Activated CD8-positive, alpha-beta T cell treated with anti-CD3 and anti-CD28 coated beads for 36 hours (primary cell): ENCODE data around the gene AKNA. TPM values are rescaled to one million over a fixed set of nuclear protein-coding genes. Genes with fewer than 3 reads are reported as not detected.
"Not testable (repeated sequence)": the region's sequence is repeated elsewhere in the genome, so short reads cannot be mapped to it uniquely, and the experiment has no call there.

ENCODE experiments used
- ATAC-seq: fragments of 200-7000 bp; cut with Tn5 transposase; one replicate; pipeline ENCODE4 v1.10.0; 2021; ENCODE audit warnings: mild to moderate bottlenecking, moderate library complexity
- CTCF ChIA-PET: fragments of 350-600 bp; sonication (Branson Sonifier 250); formaldehyde crosslinking; loops from one replicate; lab custom pipeline; 2021; ENCODE audit warnings: antibody characterized with exemption; lab: Charles Lee
- POLR2A ChIA-PET: fragments of 350-600 bp; sonication (Branson Sonifier 250); formaldehyde crosslinking; loops from one replicate; lab custom pipeline; 2021; ENCODE audit warnings: antibody characterized with exemption; lab: Charles Lee
- DNase-seq: peaks from one replicate; pipeline ENCODE4 v3.0.0-alpha.2; 2020
- H3K27ac Mint-ChIP-seq: one replicate; pipeline ENCODE4 v1.8.0; 2021; ENCODE audit warnings: mild to moderate bottlenecking, mixed read lengths
- H3K27me3 Mint-ChIP-seq: one replicate; pipeline ENCODE4 v1.8.0; 2021; ENCODE audit warnings: mixed read lengths
- H3K36me3 Mint-ChIP-seq: one replicate; pipeline ENCODE4 v1.8.0; 2021; ENCODE audit warnings: low read depth, mixed read lengths
- H3K4me1 Mint-ChIP-seq: one replicate; pipeline ENCODE4 v1.8.0; 2021; ENCODE audit warnings: low read depth, mixed read lengths
- H3K4me3 Mint-ChIP-seq: one replicate; pipeline ENCODE4 v1.8.0; 2021; ENCODE audit warnings: mild to moderate bottlenecking, moderate library complexity, mixed read lengths
- H3K9me3 Mint-ChIP-seq: one replicate; pipeline ENCODE4 v1.8.0; 2021; ENCODE audit warnings: mixed read lengths
- intact Hi-C: fragments of 100-400 bp; cut with micrococcal nuclease; formaldehyde crosslinking; loops from one replicate; pipeline ENCODE4 v1.10.0; 2022
- total RNA-seq, 2 experiments: library from RNA; stranded (reverse); gene quantifications; one replicate each; pipeline ENCODE4 v1.2.3, GENCODE V29; 2021
- TF ChIP-seq, protein P1 (sequence below): fragments of 200-600 bp; IDR thresholded peaks from one replicate; pipeline ENCODE4 v1.8.0; 2022; ENCODE audit warnings: antibody characterized with exemption, mild to moderate bottlenecking

AKNA gene
- total RNA-seq, 2 experiments from 2014 or later = 166 to 167 TPM

DNA sequence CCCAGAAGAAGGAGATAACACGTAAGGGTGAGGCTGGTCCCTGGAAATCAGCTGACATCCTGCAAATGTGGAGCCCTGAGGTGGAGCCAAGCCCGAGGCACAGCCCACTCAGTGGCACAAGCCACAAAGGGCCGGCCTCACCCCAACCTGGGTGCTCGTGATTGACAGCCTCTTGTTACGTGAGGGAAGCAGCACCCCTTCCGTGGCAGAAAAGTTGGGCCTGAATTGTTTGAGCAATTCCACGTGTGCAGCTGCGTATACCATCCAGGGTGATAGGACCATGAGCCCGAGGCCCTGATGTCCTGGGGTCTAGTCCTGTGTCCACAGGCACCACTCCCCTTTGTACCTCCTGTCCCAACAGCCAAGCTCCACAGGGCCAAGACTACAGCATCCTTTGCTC lies 53.3 kb downstream of the AKNA start:
- Mint-ChIP-seq H3K9me3 (peaks cover 8% of the 10 kb centered on the region), H3K27ac (no peak overlapping the region), H3K4me1 (peaks cover 31% of the 10 kb centered on the region), H3K36me3 (peaks cover 47% of the 10 kb centered on the region), H3K4me3 (no peak overlapping the region), H3K27me3 (no peaks in the 10 kb centered on the region)
- no peak for DNase-seq
- ATAC-seq = no peak
- intact Hi-C loops = no loop called here
- ChIA-PET CTCF (no interaction called here), POLR2A (no interaction called here)
- TF ChIP-seq, protein P1, sequence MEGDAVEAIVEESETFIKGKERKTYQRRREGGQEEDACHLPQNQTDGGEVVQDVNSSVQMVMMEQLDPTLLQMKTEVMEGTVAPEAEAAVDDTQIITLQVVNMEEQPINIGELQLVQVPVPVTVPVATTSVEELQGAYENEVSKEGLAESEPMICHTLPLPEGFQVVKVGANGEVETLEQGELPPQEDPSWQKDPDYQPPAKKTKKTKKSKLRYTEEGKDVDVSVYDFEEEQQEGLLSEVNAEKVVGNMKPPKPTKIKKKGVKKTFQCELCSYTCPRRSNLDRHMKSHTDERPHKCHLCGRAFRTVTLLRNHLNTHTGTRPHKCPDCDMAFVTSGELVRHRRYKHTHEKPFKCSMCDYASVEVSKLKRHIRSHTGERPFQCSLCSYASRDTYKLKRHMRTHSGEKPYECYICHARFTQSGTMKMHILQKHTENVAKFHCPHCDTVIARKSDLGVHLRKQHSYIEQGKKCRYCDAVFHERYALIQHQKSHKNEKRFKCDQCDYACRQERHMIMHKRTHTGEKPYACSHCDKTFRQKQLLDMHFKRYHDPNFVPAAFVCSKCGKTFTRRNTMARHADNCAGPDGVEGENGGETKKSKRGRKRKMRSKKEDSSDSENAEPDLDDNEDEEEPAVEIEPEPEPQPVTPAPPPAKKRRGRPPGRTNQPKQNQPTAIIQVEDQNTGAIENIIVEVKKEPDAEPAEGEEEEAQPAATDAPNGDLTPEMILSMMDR = no peak

DNA sequence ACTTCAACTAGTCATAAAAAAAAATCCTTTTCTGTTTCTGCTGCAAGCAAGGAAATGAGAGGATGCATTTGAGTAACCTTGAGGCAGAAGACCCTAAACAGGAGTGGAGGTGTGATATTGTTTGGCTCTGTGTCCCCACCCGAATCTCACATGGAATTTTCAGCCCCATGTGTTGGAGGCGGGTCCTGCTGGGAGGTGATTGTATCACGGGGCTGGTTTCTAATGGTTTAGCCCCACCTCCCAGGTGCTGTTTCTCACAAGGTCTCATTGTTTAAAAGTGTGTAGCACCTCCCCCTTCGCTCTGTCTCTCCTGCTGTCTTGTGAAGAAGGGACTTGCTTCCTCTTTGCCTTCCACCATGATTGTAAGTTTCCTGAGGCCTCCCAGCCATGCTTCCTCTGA lies 54.1 kb downstream of the AKNA start:
- DNase-seq, H3K4me3 Mint-ChIP-seq, intact Hi-C loops, H3K27ac Mint-ChIP-seq, H3K9me3 Mint-ChIP-seq, H3K27me3 Mint-ChIP-seq, POLR2A ChIA-PET, CTCF ChIA-PET, ATAC-seq: not testable (repeated sequence)
- Mint-ChIP-seq H3K36me3 (peaks cover 39% of the 10 kb centered on the region), H3K4me1 (peaks cover 23% of the 10 kb centered on the region)

DNA sequence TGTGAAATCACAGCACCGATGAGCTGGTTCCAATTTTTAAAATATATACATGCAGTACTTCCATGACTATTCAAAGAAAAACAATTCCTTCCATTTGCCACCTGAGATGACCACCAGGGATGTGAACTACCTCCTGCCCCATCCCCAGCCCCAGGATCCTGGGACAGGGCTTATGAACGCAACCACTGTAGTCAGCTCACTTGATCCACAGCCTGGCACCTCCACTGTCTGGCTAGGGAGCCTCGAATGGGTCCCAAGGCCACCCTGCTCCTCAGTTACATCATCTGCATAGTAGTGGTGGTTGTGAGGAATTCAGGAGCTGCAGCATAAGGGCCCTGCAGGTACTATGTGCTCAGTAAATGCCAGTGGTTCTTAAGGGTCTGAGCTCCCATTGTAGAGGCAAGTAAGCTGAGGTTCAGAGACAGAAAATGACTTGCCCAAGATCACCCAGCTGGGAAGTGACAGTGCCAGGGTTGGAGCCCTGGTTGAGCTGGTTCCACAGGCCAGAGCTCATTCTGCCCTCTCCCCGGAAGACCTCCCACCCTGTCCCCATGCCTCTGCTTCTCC lies 55.2 kb downstream of the AKNA start:
- peak; percentile 20 for ATAC-seq
- DNase-seq, intact Hi-C loops, H3K27me3 Mint-ChIP-seq, H3K9me3 Mint-ChIP-seq, CTCF ChIA-PET: not testable (repeated sequence)
- Mint-ChIP-seq H3K27ac (peak overlapping the region; percentile 66), H3K4me3 (peak overlapping the region; percentile 13), H3K4me1 (peaks cover 19% of the 10 kb centered on the region), H3K36me3 (peaks cover 31% of the 10 kb centered on the region)
- POLR2A ChIA-PET = interaction anchor here (0.8 kb wide), 1 partner anchor 12 kb away, joined by 3 read pairs; no protein-coding TSS in a partner anchor

DNA sequence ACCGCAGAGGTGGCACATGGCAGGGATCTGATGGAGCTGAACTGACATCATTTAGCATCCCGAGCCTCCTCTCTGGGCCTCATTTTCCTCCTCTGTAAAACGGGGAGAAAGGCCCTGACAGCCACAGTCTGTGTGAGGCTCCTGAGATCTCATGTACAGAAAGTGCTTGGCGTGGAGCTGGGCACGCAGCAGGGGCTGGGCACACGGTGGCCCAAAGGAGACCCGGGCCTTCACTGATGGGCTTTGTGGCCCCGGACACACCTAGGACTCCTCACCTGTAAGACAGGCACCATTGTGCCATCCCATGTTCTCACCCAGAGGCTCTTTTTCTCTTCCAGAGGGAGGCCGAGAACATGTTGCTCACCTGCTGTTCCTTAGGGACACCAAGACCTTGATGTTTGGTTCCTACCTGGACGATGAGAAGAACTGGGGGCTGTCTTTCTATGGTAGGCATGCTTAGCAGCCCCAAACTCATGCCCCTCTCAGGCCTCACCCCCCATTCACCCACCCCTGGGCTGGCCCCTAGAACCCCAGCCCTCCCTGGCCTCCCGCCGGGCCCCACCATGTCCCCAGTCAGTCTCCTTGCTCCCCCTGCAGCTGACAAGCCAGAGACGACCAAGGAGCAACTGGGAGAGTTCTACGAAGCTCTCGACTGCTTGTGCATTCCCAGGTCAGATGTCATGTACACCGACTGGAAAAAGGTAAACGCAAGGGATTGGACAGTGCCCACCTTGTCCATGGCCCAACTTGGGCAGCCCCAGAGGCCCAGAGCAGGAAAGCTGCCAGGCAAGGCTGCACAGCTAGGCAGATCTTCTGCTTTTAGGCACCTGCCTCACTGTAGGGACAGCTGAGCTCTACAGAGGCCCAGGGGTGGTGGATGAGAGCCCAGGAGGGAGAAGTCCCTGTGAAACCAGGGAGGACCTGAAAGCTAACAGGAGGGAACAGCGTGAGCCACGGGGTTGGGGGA lies 56.3 kb downstream of the AKNA start:
- H3K27me3 Mint-ChIP-seq, CTCF ChIA-PET, H3K4me3 Mint-ChIP-seq, H3K9me3 Mint-ChIP-seq, DNase-seq, POLR2A ChIA-PET, intact Hi-C loops: not testable (repeated sequence)
- peaks cover 19% of the 10 kb centered on the region for H3K4me1 Mint-ChIP-seq
- peak overlapping the region; percentile 38 for H3K27ac Mint-ChIP-seq
- peaks cover 22% of the 10 kb centered on the region for H3K36me3 Mint-ChIP-seq
- ATAC-seq = peak; percentile 12

DNA sequence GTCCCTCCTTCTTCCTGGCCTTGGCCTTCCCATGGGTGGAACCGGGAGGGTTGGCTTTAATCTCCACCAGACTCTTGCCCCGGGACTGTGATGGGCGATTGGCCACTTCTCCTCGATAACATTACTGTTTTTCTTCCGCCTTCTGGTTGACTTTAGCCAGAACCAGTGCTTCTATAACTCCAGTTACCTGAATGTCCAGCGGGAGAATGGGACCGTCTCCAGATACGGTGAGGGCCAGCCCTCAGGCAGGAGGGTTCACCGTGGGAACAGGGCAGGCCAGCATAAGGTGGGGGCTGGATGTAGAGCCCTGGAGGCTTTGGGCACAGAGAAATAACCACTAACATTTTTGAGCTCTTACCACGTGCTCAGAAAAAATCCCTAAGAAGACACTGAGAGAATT lies 57.1 kb downstream of the AKNA start:
- H3K4me3 Mint-ChIP-seq = no peak overlapping the region
- H3K4me1 Mint-ChIP-seq = peaks cover 19% of the 10 kb centered on the region
- TF ChIP-seq, protein P1 = no peak
- ATAC-seq = no peak
- DNase-seq = no peak
- intact Hi-C loops = no loop called here
- POLR2A ChIA-PET = no interaction called here
- H3K36me3 Mint-ChIP-seq = peaks cover 14% of the 10 kb centered on the region
- peaks cover 8% of the 10 kb centered on the region for H3K9me3 Mint-ChIP-seq
- H3K27ac Mint-ChIP-seq = no peak overlapping the region
- H3K27me3 Mint-ChIP-seq = no peaks in the 10 kb centered on the region
- CTCF ChIA-PET = no interaction called here

DNA sequence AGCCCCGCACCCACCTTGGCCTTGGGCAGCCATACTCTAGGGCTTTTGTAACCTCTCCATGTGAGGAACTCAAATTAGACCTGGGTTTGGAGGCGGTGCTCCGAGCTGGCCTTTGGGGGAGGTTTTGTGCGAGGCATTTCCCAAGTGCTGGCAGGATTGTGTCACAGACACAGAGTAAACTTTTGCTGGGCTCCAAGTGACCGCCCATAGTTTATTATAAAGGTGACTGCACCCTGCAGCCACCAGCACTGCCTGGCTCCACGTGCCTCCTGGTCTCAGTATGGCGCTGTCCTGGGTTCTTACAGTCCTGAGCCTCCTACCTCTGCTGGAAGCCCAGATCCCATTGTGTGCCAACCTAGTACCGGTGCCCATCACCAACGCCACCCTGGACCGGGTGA lies 58.2 kb downstream of the AKNA start, which contains the start of gene ORM2:
ORM2 (plus strand) TSS at position 245 of the 398 bp plus-strand sequence; CDS start at position 281, 36 bp downstream.
- CTCF ChIA-PET, ATAC-seq, POLR2A ChIA-PET, DNase-seq, H3K9me3 Mint-ChIP-seq, H3K27ac Mint-ChIP-seq, H3K36me3 Mint-ChIP-seq, H3K4me3 Mint-ChIP-seq, H3K27me3 Mint-ChIP-seq, intact Hi-C loops: not testable (repeated sequence)
- peaks cover 17% of the 10 kb centered on the region for H3K4me1 Mint-ChIP-seq

DNA sequence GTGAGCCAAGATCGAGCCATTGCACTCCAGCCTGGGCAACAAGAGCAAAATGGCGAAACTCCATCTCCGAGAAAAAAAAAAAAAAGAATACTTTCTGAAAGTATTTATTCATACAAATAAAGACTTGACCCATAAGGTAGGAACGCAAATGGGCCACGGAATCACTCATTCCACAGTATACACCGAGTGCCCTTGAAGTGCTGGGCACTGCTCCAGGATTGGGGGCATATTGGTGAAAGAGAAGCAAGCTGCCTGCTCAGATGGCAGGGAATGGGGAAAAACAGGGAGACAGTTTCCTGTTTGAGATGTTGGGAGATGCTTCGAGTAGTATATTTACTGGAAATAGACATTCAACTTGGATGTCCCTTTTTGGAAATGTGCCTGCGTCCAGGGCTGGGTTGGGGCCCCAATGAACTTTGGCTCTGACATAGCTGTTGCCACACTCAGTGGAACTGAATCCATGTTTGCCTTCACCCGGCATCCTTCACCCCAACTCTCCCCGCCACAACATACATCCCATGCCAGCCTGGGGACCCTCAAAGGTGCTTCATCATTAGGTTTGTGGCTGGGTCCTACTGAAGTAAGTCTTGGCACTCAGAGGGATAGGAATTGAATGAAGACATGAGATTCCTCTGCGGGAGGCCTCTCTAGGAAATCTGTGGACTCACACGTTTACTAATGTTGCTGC lies 58.7 kb downstream of the AKNA start:
- H3K4me3 Mint-ChIP-seq, H3K9me3 Mint-ChIP-seq, DNase-seq, CTCF ChIA-PET, ATAC-seq, H3K27ac Mint-ChIP-seq, intact Hi-C loops, H3K36me3 Mint-ChIP-seq, H3K27me3 Mint-ChIP-seq: not testable (repeated sequence)
- POLR2A ChIA-PET = interaction anchor here (0.7 kb wide), 1 partner anchor 35 kb away, joined by 3 read pairs; no protein-coding TSS in a partner anchor
- H3K4me1 Mint-ChIP-seq = peaks cover 17% of the 10 kb centered on the region

DNA sequence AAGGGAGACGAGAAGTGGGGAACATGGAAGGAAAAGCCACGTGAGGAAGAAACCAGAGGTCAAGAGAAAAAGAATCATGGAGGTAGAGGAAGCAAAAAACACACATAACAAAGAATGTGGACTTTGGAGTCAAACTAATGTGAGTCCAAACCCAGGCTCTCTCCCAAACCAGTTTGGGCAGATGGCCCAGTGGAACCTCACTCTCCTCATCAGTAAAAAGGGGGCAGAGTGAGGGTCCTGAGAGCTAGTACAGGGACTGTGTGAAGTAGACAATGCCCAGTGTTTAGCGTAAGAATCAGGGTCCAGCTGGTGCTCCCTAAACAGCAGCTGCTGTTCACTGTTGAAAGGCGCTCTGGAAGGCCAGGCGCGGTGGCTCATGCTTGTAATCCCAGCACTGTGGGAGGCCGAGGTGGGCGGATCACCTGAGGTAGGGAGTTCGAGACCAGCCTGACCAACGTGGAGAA lies 59.4 kb downstream of the AKNA start:
- CTCF ChIA-PET, ATAC-seq, DNase-seq, intact Hi-C loops, POLR2A ChIA-PET, H3K27ac Mint-ChIP-seq, H3K9me3 Mint-ChIP-seq, H3K27me3 Mint-ChIP-seq, H3K4me3 Mint-ChIP-seq, H3K36me3 Mint-ChIP-seq: not testable (repeated sequence)
- H3K4me1 Mint-ChIP-seq = peaks cover 17% of the 10 kb centered on the region
